AG20443 (cell line): ENCODE measurements around the gene FUBP3.
"Not testable (repeated sequence)": the region's sequence is repeated elsewhere in the genome, so short reads cannot be mapped to it uniquely, and the experiment has no call there.

Source experiments
- DNase-seq: peaks from one replicate; pipeline ENCODE4 v3.0.0; 2012; ENCODE audit warnings: low spot score, mixed read lengths

FUBP3 gene

DNA sequence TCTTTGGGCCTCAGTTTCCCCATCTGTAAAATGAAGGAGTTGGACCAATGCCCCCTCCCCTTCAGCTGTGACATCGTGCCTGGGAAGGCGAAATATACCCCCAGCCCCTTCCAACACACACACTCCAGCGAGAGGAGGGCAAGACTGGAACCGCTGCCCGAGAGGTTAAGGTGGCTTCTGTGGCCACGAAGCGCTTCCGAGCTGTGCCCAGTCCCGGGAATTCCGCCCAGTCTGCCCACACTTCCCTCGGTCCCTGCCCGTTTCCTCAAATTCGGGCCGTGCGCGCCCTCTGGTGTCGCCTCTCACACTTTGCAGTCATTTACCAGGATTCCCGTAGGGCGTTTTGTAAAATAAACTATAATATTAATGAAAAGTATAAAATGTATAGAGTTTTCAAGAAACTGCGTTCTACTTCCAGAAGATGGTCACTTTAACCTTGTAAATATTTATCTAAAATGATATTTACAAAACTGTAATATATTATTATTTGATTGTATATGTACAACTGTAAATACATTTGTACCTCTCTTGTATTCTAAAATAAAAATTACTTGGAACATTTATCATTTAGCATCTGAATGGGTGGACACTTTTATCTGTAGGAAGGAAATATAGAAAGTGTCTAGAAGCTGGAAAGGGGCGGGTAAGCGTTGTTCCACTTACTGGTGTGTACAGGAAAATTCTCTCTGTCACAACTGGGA lies 103.2 kb downstream of the FUBP3 start:
- DNase-seq = peak; percentile 85

DNA sequence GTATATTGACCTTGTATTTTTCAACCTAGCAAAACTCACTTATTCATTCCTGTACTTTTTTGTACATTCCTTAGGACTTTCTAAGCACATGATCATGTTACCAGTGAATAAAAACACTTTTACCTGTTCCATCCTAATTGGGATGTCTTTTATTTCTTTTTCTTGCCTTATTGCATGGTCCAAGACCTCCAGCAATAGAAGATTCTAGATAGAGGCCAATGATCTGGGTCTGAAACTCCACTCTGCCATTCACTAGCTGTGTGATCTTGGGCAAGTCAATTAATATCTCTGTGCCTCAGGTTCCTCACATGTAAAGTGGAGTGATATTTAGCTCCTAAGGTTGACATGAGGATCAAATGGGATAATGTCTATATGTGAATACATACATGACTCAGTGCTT lies 105.7 kb downstream of the FUBP3 start:
- DNase-seq = no peak

DNA sequence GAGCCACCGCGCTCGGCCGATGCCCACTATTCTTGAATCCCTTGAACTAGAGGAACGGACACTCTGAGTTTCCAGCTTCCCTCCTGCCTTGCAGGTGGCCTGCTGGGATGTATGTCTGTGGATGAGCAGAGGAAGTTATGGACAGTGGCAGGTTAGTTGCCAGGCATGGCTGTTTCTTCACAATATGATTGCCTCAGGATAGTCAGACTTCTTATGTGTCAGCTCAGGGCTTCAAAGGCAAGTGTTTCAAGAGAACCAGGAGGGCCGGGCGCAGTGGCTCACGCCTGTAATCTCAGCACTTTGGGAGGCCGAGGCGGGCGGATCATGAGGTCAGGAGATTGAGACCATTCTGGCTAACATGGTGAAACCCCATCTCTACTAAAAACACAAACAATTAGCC lies 106.6 kb downstream of the FUBP3 start:
- not testable (repeated sequence) for DNase-seq

DNA sequence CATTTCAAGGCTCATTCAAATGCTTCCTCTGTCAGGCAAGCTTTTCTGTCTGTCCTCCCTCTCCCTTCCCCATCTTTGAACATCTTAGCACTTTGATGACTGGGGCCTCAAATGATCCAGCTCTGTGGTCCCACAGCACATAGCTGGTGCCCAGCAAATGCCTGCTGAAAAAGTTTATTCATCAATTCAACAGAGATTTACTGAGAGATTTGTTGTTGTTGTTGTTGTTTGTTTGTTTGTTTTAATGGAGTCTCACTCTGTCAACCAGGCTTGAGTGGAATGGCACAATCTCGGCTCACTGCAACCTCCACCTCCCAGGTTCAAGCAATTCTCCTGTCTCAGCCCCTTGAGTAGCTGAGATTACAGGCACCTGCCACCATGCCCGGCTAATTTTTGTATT lies 108.2 kb downstream of the FUBP3 start:
- no peak for DNase-seq
